HepG2 (cell line): ENCODE results near the gene TTPAL. TPM values are rescaled to one million over a fixed set of nuclear protein-coding genes. Genes with fewer than 3 reads are reported as not detected.
A peak's percentile ranks its signal among the peaks of the same experiment; 100 is the strongest.

Experiments used
- AGO1 ChIP-seq: fragments of 200-400 bp; formaldehyde crosslinking; IDR thresholded peaks from 2 replicates; pipeline ENCODE4 v1.6.1; 2017; ENCODE audit warnings: mild to moderate bottlenecking, low read depth, low read length, moderate library complexity; ENCODE audit not compliant: poor library complexity, severe bottlenecking
- ATF2 ChIP-seq: sonication (generic); formaldehyde crosslinking; IDR thresholded peaks from 2 replicates; pipeline ENCODE4 v1.4.0; 2020; ENCODE audit warnings: missing genetic modification reagents
- BORCS8-MEF2B ChIP-seq: sonication (generic); formaldehyde crosslinking; IDR thresholded peaks from 2 replicates; pipeline ENCODE4 v1.8.0; 2022; ENCODE audit warnings: mild to moderate bottlenecking, missing genetic modification reagents
- CREB3 ChIP-seq: sonication (generic); formaldehyde crosslinking; IDR thresholded peaks from 2 replicates; pipeline ENCODE4 v1.5.0; 2020; ENCODE audit warnings: missing genetic modification reagents
- CREM ChIP-seq, 2 experiments: sonication (generic) in 1 of 2; formaldehyde crosslinking in 1 of 2; IDR thresholded peaks; 2 replicates each; pipeline versions ENCODE4 v1.4.0 to v1.6.1; 2016 to 2020; ENCODE audit warnings: antibody characterized with exemption in 1 of 2, mild to moderate bottlenecking in 1 of 2, missing genetic modification reagents in 1 of 2
- FOXK1 ChIP-seq: sonication (generic); formaldehyde crosslinking; IDR thresholded peaks from 2 replicates; pipeline ENCODE4 v1.4.0; 2020; ENCODE audit warnings: low read depth, missing genetic modification reagents, borderline replicate concordance
- GABPA ChIP-seq, 2 experiments: IDR thresholded peaks; 2 replicates each; pipeline ENCODE4 v1.6.1; 2011 to 2016; ENCODE audit warnings: low read depth in 2 of 2, low read length in 1 of 2, missing biosample characterization in 1 of 2, missing genetic modification characterization in 1 of 2
- HOXD1 ChIP-seq: sonication (generic); formaldehyde crosslinking; IDR thresholded peaks from 2 replicates; pipeline ENCODE4 v1.5.0; 2020; ENCODE audit warnings: missing genetic modification reagents
- ISX ChIP-seq: sonication (generic); formaldehyde crosslinking; conservative IDR thresholded peaks from 2 replicates; pipeline ENCODE4 v1.5.0; 2020; ENCODE audit warnings: missing genetic modification reagents
- MXD4 ChIP-seq: IDR thresholded peaks from 2 replicates; pipeline ENCODE4 v1.6.1; 2016; ENCODE audit warnings: mild to moderate bottlenecking, missing biosample characterization, missing genetic modification reagents
- NFIC ChIP-seq: IDR thresholded peaks from 2 replicates; pipeline ENCODE4 v1.6.1; 2012; ENCODE audit warnings: mild to moderate bottlenecking, low read length, inconsistent platforms
- NR1H2 ChIP-seq: sonication (generic); formaldehyde crosslinking; IDR thresholded peaks from 2 replicates; pipeline ENCODE4 v1.8.1; 2022; ENCODE audit warnings: low read depth, missing genetic modification reagents, borderline replicate concordance
- RAD51 ChIP-seq: fragments of 450-650 bp; IDR thresholded peaks from 2 replicates; pipeline ENCODE4 v1.6.1; 2016; ENCODE audit warnings: borderline replicate concordance
- RXRB ChIP-seq: IDR thresholded peaks from 2 replicates; pipeline ENCODE4 v1.6.1; 2016; ENCODE audit warnings: borderline replicate concordance, missing genetic modification reagents, missing compliant biosample characterization
- TARDBP ChIP-seq: sonication (generic); formaldehyde crosslinking; IDR thresholded peaks from 2 replicates; pipeline ENCODE4 v1.8.0; 2022; ENCODE audit warnings: mild to moderate bottlenecking, missing genetic modification reagents
- ZBTB46 ChIP-seq: sonication (generic); formaldehyde crosslinking; IDR thresholded peaks from 2 replicates; pipeline ENCODE4 v1.4.0; 2020; ENCODE audit warnings: mild to moderate bottlenecking, missing genetic modification reagents, borderline replicate concordance
- ZIK1 ChIP-seq: sonication (generic); formaldehyde crosslinking; IDR thresholded peaks from 2 replicates; pipeline ENCODE4 v1.5.0; 2020; ENCODE audit warnings: mild to moderate bottlenecking, low read depth, missing genetic modification reagents, borderline replicate concordance
- ZNF224 ChIP-seq: sonication (generic); formaldehyde crosslinking; IDR thresholded peaks from 2 replicates; pipeline ENCODE4 v1.5.0; 2020; ENCODE audit warnings: mild to moderate bottlenecking, missing genetic modification reagents
- ZNF235 ChIP-seq: sonication (generic); formaldehyde crosslinking; IDR thresholded peaks from 2 replicates; pipeline ENCODE4 v1.8.1; 2023; ENCODE audit warnings: mild to moderate bottlenecking, missing genetic modification reagents, borderline replicate concordance
- ZNF501 ChIP-seq: sonication (generic); formaldehyde crosslinking; IDR thresholded peaks from 2 replicates; pipeline ENCODE4 v1.5.1; 2020; ENCODE audit warnings: mild to moderate bottlenecking, moderate library complexity, missing genetic modification reagents
- ZNF547 ChIP-seq: sonication (generic); formaldehyde crosslinking; IDR thresholded peaks from 2 replicates; pipeline ENCODE4 v1.5.1; 2020; ENCODE audit warnings: mild to moderate bottlenecking, missing genetic modification reagents
- ZNF574 ChIP-seq: sonication (generic); formaldehyde crosslinking; IDR thresholded peaks from 2 replicates; pipeline ENCODE4 v1.4.0; 2020; ENCODE audit warnings: missing genetic modification reagents
- ZNF746 ChIP-seq: sonication (generic); formaldehyde crosslinking; IDR thresholded peaks from 2 replicates; pipeline ENCODE4 v1.8.0; 2022; ENCODE audit warnings: mild to moderate bottlenecking, missing genetic modification reagents
- ZNF777 ChIP-seq: sonication (generic); formaldehyde crosslinking; IDR thresholded peaks from 2 replicates; pipeline ENCODE4 v1.4.0; 2020; ENCODE audit warnings: missing genetic modification reagents
- polyA plus RNA-seq, 8 experiments: library from polyadenylated mRNA; depleted of rRNA in 3 of 8; stranded (reverse) in 7 of 8; unstranded in 1 of 8; fragments of >200 nt; fragmentation: Illumina TruSeq in 4 of 8; extraction: Trizol in 4 of 8; gene quantifications; 2 replicates each; pipeline versions ENCODE4 v1.2.1 to v1.2.3, GENCODE V29; 2011 to 2016; ENCODE audit warnings: low read depth in 4 of 8, missing spikeins in 1 of 8, mixed read lengths in 1 of 8; ENCODE audit not compliant: insufficient read depth in 1 of 8
- total RNA-seq, 5 experiments: library from RNA; depleted of rRNA; stranded (reverse); fragments of >200 nt; fragmentation: Illumina TruSeq; extraction: Trizol; gene quantifications; 2 replicates each; pipeline ENCODE4 v1.2.3, GENCODE V29; 2016; ENCODE audit warnings: low read depth in 1 of 5

Gene TTPAL
- total and polyA plus RNA-seq, 2 of the 13 experiments (the other 11 are each of a cell fraction or from before 2014, with no cell fraction given), result 4.3 to 18.8 TPM

- TF ChIP-seq CREM (IDR thresholded peaks at IDR 0.05) (peak; percentile 24; the same call in 1 of the 2 replicates), CREM (CRISPR knock-in tag; IDR thresholded peaks at IDR 0.05) (no peak), ZNF547 (CRISPR knock-in tag) (no peak), FOXK1 (CRISPR knock-in tag) (no peak), MXD4 (CRISPR knock-in tag) (no peak), NFIC (no peak), GABPA (IDR thresholded peaks at IDR 0.05; ENCODE audit: low read depth, low read length) (no peak), GABPA (CRISPR knock-in tag; IDR thresholded peaks at IDR 0.05; ENCODE audit: low read depth) (no peak), ZIK1 (no peak), RXRB (CRISPR knock-in tag) (peak; percentile 43; the same call in 1 of the 2 replicates), ZNF574 (CRISPR knock-in tag) (0 out of 2 replicates have a peak, but pooled peaks have one; percentile 4), NR1H2 (CRISPR knock-in tag) (no peak), HOXD1 (CRISPR knock-in tag) (no peak), ZNF235 (CRISPR knock-in tag) (no peak), ISX (CRISPR knock-in tag) (no peak), RAD51 (no peak), ATF2 (CRISPR knock-in tag) (no peak), ZNF746 (CRISPR knock-in tag) (no peak), TARDBP (no peak; the same call in 1 of the 2 replicates), ZNF224 (peak; percentile 36; the same call in 1 of the 2 replicates), ZBTB46 (CRISPR knock-in tag) (no peak), ZNF777 (CRISPR knock-in tag) (no peak), BORCS8-MEF2B (CRISPR knock-in tag) (0 out of 2 replicates have a peak, but pooled peaks have one; percentile 53), AGO1 (no peak), ZNF501 (peak; percentile 87), CREB3 (CRISPR knock-in tag) (no peak)
Observed at GRCh38 chr20:44450903-44451450, 24.7 kb upstream of the TTPAL start (continued).
